WI38 (cell line): ENCODE data around the gene CNTN5.
"Not testable (repeated sequence)": the region's sequence is repeated elsewhere in the genome, so short reads cannot be mapped to it uniquely, and the experiment has no call there.

Experiments
- H3K4me3 ChIP-seq: 2 replicates; pipeline ENCODE4 v1.5.1; 2011; ENCODE audit warnings: low read depth, mild to moderate bottlenecking, control low read depth, low read length
- CTCF ChIP-seq: IDR thresholded peaks from 2 replicates; pipeline ENCODE4 v1.5.1; 2012; ENCODE audit warnings: low read depth, mild to moderate bottlenecking, control low read depth, low read length

CNTN5 gene

GRCh38 chr11:99268886-99269285 is 248.1 kb downstream of the CNTN5 start:
- H3K4me3 ChIP-seq, result no peak overlapping the region
- TF ChIP-seq CTCF, result no peak

GRCh38 chr11:99271527-99271926 is 250.8 kb downstream of the CNTN5 start:
- no peak for TF ChIP-seq CTCF
- H3K4me3 ChIP-seq, result no peak overlapping the region

GRCh38 chr11:99275521-99275920 is 254.8 kb downstream of the CNTN5 start:
- no peak for TF ChIP-seq CTCF
- H3K4me3 ChIP-seq, result no peak overlapping the region

GRCh38 chr11:99277281-99277680 is 256.5 kb downstream of the CNTN5 start:
- H3K4me3 ChIP-seq, result no peak overlapping the region
- TF ChIP-seq CTCF, result no peak

- H3K4me3 ChIP-seq, result no peak overlapping the region
- no peak for TF ChIP-seq CTCF
Observed at GRCh38 chr11:99279266-99279665, 258.5 kb downstream of the CNTN5 start.

- no peak overlapping the region for H3K4me3 ChIP-seq
- no peak for TF ChIP-seq CTCF
Observed at GRCh38 chr11:99281331-99281730, 260.6 kb downstream of the CNTN5 start.

- H3K4me3 ChIP-seq, result not testable (repeated sequence)
Observed at GRCh38 chr11:99297925-99298324, 277.2 kb downstream of the CNTN5 start.

- no peak for TF ChIP-seq CTCF
- H3K4me3 ChIP-seq, result no peak overlapping the region
Observed at GRCh38 chr11:99307510-99308088, 286.9 kb downstream of the CNTN5 start.
